ENCODE data around the gene IRF8.

The IRF8 gene

GRCh38 chr16:85894266-85894665 lies 4.7 kb upstream of the IRF8 start:
- no peak for DNase-seq (ENCODE audit: low read depth)
- H3K4me3 ChIP-seq (ENCODE audit: low read length): no peak overlapping the region
- no peak for TF ChIP-seq CTCF (conservative IDR thresholded peaks at IDR 0.05; ENCODE audit: low read length)

- no peak overlapping the region for H3K4me3 ChIP-seq (ENCODE audit: low read length)
- TF ChIP-seq CTCF (conservative IDR thresholded peaks at IDR 0.05; ENCODE audit: low read length): no peak
- no peak for DNase-seq (ENCODE audit: low read depth)
These were observed 1.6 kb upstream of the IRF8 start for GRCh38 chr16:85897382-85897781.

- no peak overlapping the region for H3K4me3 ChIP-seq (ENCODE audit: low read length)
- DNase-seq (ENCODE audit: low read depth): no peak
- no peak for TF ChIP-seq CTCF (conservative IDR thresholded peaks at IDR 0.05; ENCODE audit: low read length)
These were observed 482 bp downstream of the IRF8 start for GRCh38 chr16:85899444-85899843.

- H3K4me3 ChIP-seq (ENCODE audit: low read length): no peak overlapping the region
These were observed 1.2 kb downstream of the IRF8 start for GRCh38 chr16:85900027-85900792.

GRCh38 chr16:85901110-85901509 lies 2.1 kb downstream of the IRF8 start:
- H3K4me3 ChIP-seq (ENCODE audit: low read length): no peak overlapping the region
- TF ChIP-seq CTCF (conservative IDR thresholded peaks at IDR 0.05; ENCODE audit: low read length): no peak
- DNase-seq (ENCODE audit: low read depth): no peak

More at GRCh38 chr16:85900027-85900792, 1.2 kb downstream of the IRF8 start:
- no peak for TF ChIP-seq CTCF (conservative IDR thresholded peaks at IDR 0.05; ENCODE audit: low read length)
- no peak for DNase-seq (ENCODE audit: low read depth)

- no peak for TF ChIP-seq CTCF (conservative IDR thresholded peaks at IDR 0.05; ENCODE audit: low read length)
- DNase-seq (ENCODE audit: low read depth): no peak
- no peak overlapping the region for H3K4me3 ChIP-seq (ENCODE audit: low read length)
These were observed 2.9 kb downstream of the IRF8 start for GRCh38 chr16:85901773-85902365.

Data from AG10803 (cell line).